ENCODE measurements around the gene MYH7B. TPM values are rescaled to one million over a fixed set of nuclear protein-coding genes. Genes with fewer than 3 reads are reported as not detected.

Gene MYH7B
- total RNA-seq, 1 experiment from 2014 or later = 0.03 TPM

DNA sequence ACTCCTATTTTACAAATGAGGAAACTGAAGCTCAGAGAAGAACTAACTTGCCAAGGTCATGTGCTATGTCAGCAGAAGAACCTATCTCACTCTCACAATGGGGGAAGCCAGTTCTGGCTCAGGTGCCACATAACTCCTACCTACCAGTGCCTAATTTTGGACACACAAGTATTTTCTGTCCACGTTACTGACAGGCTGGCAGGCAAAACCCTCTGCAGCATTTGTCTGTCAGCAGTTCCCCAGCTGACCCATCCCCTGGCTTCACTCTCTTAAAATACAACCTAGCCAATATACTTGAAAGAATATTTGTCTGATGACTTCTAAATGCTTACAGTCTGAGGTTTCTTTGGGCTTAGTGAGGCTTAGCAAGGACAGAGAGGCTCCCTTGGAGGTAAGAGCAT, 15.6 kb upstream of the MYH7B start:
- no peak for DNase-seq (ENCODE audit: low read depth, low spot score)
- in situ Hi-C loops (cut with HindIII; ENCODE audit: low pct_unique_long_range_greater_than_20kb, low sequenced_read_pairs) = no loop called here

DNA sequence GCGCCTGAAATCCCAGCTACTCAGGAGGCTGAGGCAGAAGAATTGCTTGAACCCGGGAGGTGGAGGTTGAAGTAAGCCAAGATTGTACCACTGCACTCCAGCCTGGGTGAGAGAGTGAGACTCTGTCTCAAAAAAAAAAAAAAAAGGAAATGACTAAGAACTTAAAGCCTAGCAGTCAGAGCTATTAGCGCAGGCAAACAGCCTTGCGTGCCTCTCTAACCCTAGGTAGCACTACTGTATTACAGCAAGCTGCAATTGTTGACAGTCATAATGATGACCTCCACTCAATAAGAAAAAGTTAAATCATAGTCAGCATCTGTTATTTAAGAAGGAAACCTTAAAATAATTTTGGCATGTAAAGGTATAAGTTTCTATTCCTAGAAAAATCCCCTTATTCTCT, 14.4 kb upstream of the MYH7B start:
- DNase-seq (ENCODE audit: low read depth, low spot score) = no peak

DNA sequence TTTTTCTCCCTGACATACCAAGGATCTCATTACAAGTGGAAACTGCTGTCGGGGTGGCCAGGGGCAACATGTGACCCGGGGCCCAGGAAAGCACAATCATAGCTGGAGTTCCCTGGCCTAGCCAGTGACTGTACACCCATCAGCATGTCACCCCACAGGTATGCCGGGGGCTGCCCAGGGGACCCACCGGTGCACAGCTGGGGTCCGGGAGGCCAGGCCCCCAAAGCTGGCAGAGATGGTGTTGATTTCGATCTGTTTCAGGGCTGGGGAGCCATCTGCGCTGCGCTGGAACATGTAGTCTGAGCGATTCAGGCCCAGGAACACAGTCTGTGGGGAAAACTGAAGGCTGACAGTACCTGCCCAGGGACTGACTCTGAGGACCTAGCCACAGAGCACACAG, 13.4 kb upstream of the MYH7B start:
- in situ Hi-C loops (cut with HindIII; ENCODE audit: low pct_unique_long_range_greater_than_20kb, low sequenced_read_pairs) = no loop called here

More for the DNA sequence above, 14.4 kb upstream of the MYH7B start:
- in situ Hi-C loops (cut with HindIII; ENCODE audit: low pct_unique_long_range_greater_than_20kb, low sequenced_read_pairs) = no loop called here

DNA sequence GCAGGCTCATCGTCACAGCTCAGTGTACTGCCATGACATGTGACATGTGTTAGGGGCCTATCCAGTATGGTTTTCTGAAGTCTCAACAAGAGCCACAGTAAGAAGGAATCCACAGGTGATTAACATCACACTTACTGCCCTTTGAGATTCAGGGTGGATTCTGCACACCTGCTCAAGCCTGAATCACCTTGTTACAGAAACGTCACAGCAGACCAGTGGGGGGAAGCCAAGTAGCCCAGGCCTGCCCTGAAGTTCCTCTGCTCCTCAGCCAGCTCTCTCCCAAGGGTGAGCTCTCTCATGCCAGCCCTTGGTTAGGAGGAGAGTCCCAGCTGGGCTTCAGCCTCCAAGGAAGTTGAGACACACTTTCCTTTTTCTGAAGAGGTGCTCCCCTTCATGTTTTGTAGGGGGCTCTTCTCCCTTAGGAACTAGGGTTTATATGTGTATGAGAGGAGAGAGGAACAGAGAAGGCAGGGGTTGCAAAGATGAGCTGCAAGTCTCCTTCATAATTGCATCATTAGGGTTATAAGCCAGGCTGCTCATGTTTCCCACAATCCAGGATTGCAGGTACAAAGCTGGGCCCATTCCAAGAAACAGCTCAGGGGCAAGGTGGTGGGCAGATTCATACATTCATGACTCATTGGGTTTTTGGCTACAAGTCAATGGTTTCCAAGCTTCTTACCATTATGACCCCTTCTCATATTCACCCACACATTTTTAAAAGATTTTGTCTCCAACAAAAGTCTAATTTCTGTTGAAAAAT, 11.7 kb upstream of the MYH7B start:
- in situ Hi-C loops (cut with HindIII; ENCODE audit: low pct_unique_long_range_greater_than_20kb, low sequenced_read_pairs) = no loop called here
- DNase-seq (ENCODE audit: low read depth, low spot score) = no peak

More for the DNA sequence above, 13.4 kb upstream of the MYH7B start:
- DNase-seq (ENCODE audit: low read depth, low spot score) = no peak

DNA sequence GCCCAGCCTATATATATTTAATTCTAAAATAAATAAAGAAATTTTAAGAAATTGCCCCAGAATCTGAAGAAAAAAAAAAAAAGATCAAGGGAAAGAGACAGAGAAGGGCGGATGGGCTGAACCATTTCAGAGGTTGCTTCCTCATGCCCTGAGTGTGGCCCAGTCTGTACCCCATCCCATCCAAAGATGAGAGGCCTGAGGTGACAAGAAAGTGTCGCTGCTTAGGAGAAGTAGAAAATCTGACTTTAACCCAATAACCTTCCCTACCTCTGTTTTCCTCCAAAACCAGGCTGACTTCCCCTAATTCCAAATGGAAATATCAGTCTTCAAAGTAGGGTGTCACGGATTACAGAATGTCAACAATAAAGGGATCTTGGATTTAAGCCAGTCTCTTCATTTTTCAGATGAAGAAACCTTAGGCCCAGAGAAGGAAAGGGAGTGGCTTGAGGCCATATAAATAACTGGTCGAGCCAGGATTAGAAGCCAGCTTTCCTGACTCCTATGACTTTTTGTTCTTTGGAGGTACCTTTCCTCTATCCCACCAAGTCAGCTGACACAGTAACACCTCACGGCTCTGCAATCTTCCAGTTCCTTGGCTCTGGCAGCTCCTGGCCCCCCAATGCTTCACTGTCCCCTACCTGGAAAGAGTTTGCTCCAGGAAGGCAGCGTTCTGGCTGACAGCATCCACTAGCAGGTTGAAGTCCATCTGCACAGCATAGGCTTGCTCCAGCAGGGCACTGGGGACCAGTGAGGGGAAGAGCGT, 10.2 kb upstream of the MYH7B start:
- in situ Hi-C loops (cut with HindIII; ENCODE audit: low pct_unique_long_range_greater_than_20kb, low sequenced_read_pairs) = no loop called here
- DNase-seq (ENCODE audit: low read depth, low spot score) = no peak

DNA sequence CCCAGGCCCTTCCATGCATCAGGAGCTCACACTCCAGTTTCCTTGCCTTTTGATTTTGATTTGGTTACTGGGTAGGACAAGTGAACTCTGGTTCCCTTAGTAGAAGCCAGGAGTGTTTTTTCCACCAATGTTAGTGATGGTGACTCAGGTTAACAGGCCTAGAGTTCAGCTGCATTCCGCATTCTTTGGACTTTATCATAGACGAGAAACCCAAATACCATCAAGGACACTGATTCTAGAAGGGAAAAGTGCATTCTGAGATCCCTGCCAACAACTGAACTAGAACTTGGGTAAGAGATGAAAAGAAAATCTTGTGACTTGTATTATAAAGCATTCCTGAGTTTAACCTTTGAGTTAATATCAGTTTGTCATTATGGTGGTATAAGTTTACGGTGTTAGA, 9.0 kb upstream of the MYH7B start:
- in situ Hi-C loops (cut with HindIII; ENCODE audit: low pct_unique_long_range_greater_than_20kb, low sequenced_read_pairs) = no loop called here
- DNase-seq (ENCODE audit: low read depth, low spot score) = no peak

DNA sequence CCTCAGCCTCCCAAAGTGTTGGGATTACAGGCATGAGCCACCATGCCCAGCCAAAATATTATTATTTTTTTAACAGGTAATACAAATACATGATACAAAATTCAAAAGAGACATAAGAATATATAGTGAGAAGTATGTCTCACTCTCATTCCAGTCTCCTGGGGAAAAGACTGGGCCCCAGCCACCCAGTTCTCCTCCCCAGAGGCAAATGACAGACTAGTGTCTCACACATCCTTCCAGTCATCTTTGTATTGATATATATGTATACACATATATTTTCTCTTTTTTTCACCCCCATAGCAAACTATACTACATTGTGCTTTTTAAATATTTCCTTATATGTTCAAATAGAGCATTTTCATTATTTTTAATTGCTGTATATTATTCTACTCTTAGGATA, 8.3 kb upstream of the MYH7B start:
- in situ Hi-C loops (cut with HindIII; ENCODE audit: low pct_unique_long_range_greater_than_20kb, low sequenced_read_pairs) = no loop called here
- no peak for DNase-seq (ENCODE audit: low read depth, low spot score)

DNA sequence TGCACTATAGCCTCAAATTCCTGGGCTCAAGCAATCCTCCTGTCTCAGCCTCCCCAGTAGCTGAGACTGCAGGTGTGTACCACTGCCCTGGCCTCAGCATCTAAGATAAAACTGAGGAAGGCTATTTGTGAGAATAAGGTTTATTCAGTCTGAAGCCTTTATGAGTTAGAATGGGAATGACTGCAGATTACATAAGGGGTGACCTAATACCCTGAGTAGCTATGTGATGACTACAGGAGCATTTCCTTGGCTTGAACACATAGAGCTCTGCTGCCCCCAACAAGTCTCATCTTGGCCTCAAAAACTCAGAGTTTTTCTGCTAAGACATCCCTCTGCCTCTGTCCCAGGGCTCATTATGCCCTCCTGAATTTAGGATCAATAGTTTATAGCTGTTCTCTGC, 7.6 kb upstream of the MYH7B start:
- in situ Hi-C loops (cut with HindIII; ENCODE audit: low pct_unique_long_range_greater_than_20kb, low sequenced_read_pairs) = no loop called here
- DNase-seq (ENCODE audit: low read depth, low spot score) = no peak

DNA sequence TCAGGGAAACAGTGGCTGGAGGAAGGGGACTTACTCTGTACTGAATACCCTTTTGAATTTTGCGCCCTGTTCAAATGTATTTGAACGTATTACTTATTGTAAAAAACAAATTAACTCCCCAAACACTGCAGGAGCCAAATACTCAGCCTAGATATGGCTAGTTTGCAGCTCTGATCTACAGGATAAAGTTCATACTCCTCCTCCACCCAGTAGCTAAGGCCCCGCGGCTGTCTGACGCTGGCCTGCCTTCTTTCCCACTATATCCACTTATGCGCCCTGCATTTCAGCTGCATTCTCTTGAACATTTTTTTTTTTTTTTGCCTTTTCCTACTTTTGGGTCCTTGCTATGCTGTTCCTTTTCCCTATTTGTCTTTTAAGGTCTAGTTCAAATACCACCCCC, 6.5 kb upstream of the MYH7B start:
- in situ Hi-C loops (cut with HindIII; ENCODE audit: low pct_unique_long_range_greater_than_20kb, low sequenced_read_pairs) = no loop called here
- DNase-seq (ENCODE audit: low read depth, low spot score) = no peak

DNA sequence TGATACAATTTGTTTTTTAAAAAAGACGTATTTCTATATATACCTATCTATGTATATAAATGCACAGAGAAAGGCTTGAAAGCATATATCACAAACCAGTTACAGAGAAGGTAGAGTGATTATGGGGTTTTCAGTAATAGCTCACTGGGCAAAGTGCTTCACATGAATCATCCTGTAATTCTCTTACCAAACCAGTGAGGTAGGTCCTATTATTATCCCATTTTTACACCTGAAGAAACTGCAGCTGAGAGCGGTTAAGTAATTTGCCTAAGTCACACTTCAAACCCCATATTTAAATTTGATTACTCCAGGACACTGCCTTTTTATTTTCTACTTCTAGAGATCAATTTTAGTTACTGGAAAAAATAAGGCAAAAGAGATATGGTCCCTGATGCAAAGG, 4.4 kb upstream of the MYH7B start:
- in situ Hi-C loops (cut with HindIII; ENCODE audit: low pct_unique_long_range_greater_than_20kb, low sequenced_read_pairs) = no loop called here
- no peak for DNase-seq (ENCODE audit: low read depth, low spot score)

DNA sequence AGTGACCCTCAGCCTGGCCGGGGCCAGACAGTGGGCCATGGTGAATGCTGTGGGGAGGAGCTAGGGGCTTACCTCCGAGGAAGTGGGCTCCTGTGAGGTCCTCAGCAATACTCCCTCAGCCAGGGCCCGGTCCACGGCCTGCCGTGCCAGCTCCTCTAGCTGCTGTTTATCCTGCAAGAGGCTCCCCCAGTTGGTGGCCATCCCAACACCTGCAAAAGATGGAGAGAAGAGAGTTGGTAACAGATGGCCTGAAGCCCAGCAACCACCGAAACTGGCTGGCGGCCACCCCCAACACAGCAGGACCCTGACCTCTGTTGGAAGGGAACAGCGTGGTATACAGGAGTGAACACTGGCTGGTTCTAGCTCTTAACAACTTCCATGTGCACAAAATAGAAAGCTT, 4.0 kb upstream of the MYH7B start:
- DNase-seq (ENCODE audit: low read depth, low spot score) = no peak
- in situ Hi-C loops (cut with HindIII; ENCODE audit: low pct_unique_long_range_greater_than_20kb, low sequenced_read_pairs) = no loop called here

DNA sequence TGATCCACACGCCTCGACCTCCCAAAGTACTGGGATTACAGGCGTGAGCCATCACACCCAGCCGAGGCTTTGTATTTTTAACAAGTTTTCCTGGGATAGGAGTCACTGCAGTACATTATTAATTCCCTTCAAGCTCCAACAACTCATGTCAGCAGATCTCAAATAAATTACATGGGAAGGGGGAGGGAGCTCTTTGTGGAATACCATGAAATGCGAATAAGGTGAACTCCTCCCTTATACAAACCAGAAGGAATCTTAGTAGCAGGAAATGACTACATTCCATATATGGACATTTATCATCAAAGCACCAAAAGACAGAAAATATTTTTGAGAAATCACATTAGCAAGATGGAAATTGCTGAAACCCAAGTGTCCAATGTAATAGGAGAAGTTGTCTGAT, 3.0 kb upstream of the MYH7B start:
- no peak for DNase-seq (ENCODE audit: low read depth, low spot score)
- in situ Hi-C loops (cut with HindIII; ENCODE audit: low pct_unique_long_range_greater_than_20kb, low sequenced_read_pairs) = no loop called here

DNA sequence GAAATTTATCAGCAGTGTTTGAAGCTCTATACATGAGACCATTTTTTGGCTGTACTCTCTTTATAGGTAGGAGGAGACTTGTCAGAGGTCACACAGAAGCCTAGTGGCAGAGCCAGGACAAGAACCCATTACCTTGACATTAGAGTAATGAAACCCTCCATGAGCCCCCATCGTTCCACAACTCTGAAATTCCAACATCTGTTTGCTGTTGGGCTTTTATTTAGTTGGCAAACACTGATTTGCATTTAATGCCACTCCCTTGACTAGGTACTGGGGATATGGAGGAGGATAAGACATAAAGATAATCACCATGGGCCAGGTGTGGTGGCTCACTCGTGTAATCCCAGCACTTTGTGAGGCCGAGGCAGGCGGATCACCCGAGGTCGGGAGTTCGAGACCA, 1.7 kb upstream of the MYH7B start:
- DNase-seq (ENCODE audit: low read depth, low spot score) = no peak
- in situ Hi-C loops (cut with HindIII; ENCODE audit: low pct_unique_long_range_greater_than_20kb, low sequenced_read_pairs) = no loop called here

DNA sequence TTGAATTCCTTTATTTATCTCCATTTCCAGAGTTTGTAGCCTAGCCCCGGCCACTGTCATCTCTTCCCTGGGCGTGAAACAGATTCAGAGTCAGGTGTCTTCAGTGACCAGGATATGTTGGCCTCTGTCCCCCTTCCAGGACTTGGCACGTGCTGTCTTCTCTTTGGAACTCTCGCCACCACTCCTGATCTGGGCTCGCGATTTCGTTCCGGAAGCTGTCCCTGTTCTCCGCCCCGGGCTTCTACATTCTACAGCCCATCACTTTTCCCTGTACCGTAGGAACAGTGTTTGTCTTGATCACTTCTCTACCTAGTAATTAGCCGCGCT, 801 bp upstream of the MYH7B start:
- in situ Hi-C loops (cut with HindIII; ENCODE audit: low pct_unique_long_range_greater_than_20kb, low sequenced_read_pairs) = no loop called here
- peak; percentile 48 for DNase-seq (ENCODE audit: low read depth, low spot score)

DNA sequence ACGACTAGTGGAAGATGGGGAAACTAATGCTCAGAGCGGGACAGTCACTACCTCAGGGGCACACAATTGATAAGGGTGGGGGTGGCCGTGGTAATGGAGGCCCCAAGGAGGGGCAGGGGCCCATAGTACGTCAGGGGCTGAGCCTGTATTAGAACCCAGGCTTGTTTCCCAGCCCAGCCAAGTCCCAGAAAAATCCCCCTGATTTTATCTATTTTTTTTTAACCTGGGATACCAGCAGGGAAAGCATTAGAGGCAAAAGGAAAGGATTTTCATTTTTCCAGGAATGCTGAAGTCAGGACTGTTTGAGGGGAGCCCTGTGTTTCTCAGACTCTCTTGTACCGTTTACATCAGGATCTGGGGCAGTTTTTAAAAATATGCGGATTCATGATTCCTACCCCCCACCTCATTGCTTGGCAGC, 382 bp downstream of the MYH7B start:
- no peak for DNase-seq (ENCODE audit: low read depth, low spot score)
- in situ Hi-C loops (cut with HindIII; ENCODE audit: low pct_unique_long_range_greater_than_20kb, low sequenced_read_pairs) = no loop called here

DNA sequence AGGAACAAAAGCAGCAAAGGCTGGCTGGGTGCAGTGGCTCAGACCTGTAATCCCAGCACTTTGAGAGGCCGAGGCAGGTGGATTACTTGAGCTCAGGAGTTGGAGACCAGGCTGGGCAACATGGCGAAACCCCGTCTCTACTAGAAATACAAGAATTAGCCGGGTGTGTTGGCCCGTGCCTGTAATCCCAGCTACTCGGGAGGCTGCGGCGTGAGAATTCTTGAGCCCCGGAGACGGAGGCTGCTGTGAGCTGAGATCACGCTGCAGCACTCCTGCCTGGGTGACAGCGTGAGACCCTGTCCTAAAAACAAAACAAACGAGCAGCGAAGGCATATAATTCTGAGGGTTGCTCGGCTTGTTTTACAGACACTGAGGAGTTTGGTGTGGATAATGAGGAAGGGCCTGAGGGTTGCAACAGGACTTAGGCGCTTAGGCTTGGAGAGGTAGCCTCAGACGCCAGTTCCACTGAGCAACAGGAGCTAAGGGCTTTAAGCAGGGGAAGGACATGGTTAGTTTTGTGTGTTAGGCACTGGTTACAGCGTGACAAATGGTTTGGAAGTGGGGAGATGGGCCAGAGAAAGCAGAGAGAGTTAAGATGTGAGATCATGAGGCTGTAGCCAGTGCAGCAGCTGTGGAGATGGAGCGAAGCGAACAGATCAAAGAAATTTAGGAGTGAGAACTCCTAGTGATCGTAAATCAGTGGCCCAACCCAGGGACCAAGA, 1.2 kb downstream of the MYH7B start:
- in situ Hi-C loops (cut with HindIII; ENCODE audit: low pct_unique_long_range_greater_than_20kb, low sequenced_read_pairs) = no loop called here
- DNase-seq (ENCODE audit: low read depth, low spot score) = no peak

DNA sequence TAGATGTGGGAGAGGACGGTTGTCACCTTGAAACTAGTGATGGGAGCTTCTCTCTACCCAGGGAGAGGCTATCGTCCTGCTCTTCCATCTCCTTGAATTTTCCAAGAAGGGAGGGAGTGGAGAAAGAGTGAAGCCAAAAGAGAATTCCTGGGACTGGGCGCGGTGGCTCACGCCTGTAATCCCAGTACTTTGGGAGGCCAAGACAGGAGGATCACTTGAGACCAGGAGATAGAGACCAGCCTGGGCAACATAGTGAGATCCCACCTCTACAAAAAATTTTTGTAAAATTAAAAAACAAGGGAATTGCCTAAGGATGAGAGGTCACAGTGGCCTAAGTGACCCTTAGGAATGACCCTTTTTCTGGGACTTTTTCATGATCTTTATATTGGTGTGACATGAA, 8.8 kb downstream of the MYH7B start:
- in situ Hi-C loops (cut with HindIII; ENCODE audit: low pct_unique_long_range_greater_than_20kb, low sequenced_read_pairs) = no loop called here
- DNase-seq (ENCODE audit: low read depth, low spot score) = no peak

DNA sequence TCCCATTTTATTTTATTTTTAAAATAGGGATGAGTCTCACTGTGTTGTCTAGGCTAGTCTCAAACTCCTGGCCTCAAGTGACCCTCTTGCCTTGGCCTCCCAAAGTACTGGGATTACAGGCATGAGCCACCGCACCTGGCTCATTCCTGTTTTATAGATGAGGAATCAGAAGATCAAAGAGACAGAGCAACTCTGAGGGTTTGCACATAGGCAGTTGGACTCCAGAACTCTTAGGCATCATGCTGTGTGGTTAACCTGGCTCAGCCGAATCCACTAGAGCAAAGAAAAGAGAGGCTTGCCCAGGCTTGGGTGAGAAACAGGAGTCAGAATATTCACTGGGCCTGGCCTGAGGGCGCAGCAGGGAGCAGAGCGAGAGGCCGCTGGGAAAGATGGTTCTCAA, 9.4 kb downstream of the MYH7B start:
- in situ Hi-C loops (cut with HindIII; ENCODE audit: low pct_unique_long_range_greater_than_20kb, low sequenced_read_pairs) = no loop called here
- DNase-seq (ENCODE audit: low read depth, low spot score) = no peak

DNA sequence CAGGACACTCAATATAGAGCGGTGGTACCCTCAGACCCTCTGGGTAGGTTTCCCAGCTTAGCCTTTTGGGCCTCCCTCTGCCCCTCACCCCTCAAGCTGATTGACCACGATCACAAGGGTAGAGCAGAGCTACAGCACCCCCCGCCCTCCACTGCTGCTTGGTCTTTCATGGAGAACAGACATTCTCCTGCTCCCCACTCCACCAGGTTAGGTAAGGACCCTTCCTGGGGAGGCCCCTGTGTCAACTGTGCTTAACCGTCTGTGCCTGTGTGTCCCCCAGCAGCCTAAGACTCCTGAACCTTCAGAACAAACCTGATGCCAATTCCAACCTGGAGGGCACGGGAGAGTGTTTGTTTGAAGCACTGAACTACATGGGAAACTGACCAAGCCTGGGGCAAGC, 11.8 kb downstream of the MYH7B start:
- DNase-seq (ENCODE audit: low read depth, low spot score) = no peak
- in situ Hi-C loops (cut with HindIII; ENCODE audit: low pct_unique_long_range_greater_than_20kb, low sequenced_read_pairs) = no loop called here
